Measurements from ENCODE around the gene TP73.

- TF ChIP-seq CTCF (conservative IDR thresholded peaks at IDR 0.05) (no peak), EZH2 (IDR thresholded peaks at IDR 0.05; ENCODE audit: low read depth) (no peak)
These were observed 81.7 kb downstream of the TP73 start for GRCh38 chr1:3733883-3734589.
